GM18499 (cell line): Measurements from ENCODE around the gene LAMC2.

Experiments used
- ATAC-seq: cut with Tn5 transposase; IDR thresholded peaks from one replicate; pipeline ENCODE4 v1.9.1; 2021; ENCODE audit warnings: moderate number of reproducible peaks; ENCODE audit not compliant: insufficient read depth, unreplicated experiment

LAMC2 gene

DNA sequence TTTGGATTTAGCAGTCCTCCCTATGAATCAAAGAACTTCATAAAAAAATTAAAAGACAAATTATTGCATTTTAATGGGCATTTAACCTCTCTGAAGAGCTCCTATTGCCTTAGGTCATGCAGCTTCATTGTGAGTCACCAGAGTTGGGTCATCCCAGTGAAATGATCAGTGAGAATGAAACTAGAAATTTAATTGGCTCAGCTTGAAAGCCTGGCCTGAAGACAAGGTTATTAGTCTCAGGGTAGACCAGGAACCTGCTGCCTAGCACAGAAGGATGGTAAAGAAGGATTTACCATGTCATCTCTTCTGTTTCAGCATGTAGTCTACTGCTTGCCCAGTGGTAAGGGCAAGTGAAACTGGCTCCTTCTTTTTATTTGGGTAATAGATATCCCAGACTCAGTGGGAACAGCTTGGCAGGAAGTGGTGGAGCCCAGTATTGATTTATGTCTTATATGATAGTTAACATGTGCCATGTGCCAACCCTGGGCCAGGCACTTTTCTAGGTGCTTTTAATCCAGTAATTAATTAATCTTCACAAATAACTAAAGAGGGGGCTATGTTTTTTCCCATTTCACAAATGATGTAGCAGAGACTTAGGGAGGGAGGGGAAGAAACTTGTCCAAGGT, 23.6 kb downstream of the LAMC2 start:
- ATAC-seq: no peak

GRCh38 chr1:183210681-183211080, 24.6 kb downstream of the LAMC2 start:
- no peak for ATAC-seq

- no peak for ATAC-seq
Observed at GRCh38 chr1:183212870-183213269, 26.8 kb downstream of the LAMC2 start.

GRCh38 chr1:183214021-183214970, 28.2 kb downstream of the LAMC2 start:
- ATAC-seq: no peak

DNA sequence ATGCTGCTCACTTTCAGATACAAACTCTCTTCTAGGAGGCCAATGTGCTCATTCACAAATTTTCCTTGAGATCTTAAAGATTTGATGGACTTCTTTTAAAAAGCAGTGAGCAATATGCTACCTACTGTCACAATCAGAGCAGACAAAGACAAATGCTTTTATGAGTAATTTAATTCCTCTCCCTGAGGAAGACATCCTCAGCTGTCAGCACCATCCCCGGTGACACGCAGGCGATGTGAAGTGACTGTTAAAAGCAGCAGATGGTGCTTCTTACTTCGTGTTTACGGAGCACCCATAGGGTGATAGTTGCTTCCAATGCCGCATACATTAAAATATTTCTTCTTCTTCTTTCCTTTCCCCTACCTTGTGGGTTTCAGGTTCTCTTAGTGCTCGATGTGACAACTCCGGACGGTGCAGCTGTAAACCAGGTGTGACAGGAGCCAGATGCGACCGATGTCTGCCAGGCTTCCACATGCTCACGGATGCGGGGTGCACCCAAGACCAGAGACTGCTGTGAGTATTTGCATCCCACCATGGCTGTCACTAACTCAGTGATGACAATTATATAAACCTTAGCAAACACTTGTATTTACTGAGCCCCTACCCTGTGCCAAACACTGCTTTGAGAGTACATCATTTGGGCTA, 29.1 kb downstream of the LAMC2 start:
- ATAC-seq: no peak

DNA sequence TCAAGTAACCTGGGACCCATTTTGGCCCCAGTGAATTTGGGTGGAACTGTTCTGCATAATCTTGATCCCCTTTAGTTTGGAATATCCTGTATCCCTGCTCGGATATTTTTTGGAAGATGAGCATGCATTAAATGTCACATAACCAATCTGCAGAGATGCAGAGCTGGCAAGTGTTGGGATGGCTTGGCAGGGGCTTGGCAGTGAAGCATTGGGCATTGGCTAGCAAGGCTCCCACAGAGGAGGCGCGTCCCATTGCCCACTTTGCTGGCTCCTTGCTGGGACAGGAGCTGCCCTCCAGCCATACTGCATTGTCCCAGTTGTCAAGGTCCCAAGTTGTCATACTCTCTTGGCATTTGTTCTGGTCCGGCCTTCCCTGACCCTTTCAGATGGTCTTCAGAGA, 29.9 kb downstream of the LAMC2 start:
- no peak for ATAC-seq

- ATAC-seq: no peak
Observed at GRCh38 chr1:183218027-183218618, 32.1 kb downstream of the LAMC2 start.

DNA sequence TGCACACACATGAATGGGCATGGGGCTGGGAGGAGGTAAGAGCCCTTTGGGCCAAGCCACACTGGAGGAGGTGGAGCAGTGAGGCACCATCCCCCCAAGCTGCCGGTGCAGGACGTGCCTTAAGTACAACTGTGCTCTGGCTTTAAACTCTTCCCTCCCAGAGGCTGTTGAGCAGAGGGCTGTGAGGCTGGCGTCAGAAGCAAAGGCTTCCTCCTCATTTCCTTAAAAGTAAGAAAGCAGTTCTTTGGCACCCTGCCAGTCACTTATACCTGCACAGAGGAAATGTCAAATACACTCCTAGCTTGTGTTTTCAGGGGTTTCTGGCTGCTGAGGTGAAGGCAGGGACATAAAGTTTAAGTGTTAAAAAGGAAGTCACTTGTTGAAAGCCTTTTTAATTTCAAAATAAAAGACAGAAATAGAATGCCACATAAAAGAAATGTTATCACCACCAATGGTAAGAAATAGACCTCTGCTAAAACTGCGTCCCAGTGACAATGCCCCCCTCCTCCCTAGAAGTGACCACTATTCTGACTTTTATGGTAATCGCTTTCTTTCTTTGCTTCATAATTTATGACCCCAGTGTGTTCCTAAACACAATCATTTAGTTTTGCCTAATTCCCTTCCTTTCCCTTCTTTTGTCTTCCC, 33.0 kb downstream of the LAMC2 start:
- no peak for ATAC-seq

DNA sequence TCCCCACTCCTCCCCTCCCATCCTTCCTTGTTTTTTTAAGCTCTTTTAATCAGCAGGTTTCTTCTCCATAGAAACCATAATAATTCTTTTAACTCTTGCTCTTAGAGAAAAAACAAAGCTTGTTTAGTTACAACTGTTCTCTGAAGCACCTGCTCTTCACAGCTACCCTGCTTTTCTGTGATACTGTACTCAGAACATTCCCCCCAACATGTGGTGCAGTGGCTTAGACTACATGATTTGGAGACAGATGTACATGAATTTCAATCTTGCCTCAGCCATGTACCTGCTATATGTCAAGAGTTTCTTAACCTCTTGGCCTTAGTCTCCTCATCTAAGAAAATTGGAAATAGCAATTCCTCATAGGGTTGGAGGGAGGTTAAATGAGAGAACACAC, 33.5 kb downstream of the LAMC2 start:
- no peak for ATAC-seq

DNA sequence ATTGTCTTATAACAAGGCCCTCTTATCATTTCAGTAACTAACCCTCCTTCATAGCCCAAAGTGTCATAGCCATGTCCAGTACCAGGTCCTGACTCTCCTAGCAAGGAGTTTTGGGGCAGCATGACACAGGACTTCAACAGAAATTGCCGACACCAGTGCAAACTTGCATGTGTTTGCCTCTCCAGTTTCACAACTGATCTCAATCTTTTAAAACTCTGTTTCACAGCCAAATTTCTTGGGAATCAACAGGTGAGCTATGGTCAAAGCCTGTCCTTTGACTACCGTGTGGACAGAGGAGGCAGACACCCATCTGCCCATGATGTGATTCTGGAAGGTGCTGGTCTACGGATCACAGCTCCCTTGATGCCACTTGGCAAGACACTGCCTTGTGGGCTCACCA, 36.8 kb downstream of the LAMC2 start:
- ATAC-seq: no peak

DNA sequence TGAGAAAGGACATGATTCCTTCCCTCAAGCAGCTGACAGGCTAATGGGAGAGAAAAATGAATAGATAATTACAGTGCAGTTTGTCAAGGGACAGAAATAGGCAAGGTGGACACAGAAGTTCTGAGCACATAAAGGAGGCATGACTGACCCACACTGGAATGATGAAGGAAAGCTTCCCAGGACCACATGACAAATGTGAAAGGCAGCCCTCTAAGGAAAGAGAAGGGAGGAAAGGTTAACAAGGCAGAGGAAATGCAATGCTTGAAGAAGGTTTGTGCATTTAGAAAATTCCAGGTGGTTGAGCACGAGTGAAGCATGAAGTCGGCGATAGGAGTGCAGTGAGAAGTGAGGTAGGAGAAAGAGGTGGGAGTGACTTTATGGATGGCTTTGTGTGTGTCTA, 37.4 kb downstream of the LAMC2 start:
- no peak for ATAC-seq

- ATAC-seq: no peak
Observed at GRCh38 chr1:183226361-183226760, 40.3 kb downstream of the LAMC2 start.

- no peak for ATAC-seq
Observed at GRCh38 chr1:183226963-183227362, 40.9 kb downstream of the LAMC2 start.

DNA sequence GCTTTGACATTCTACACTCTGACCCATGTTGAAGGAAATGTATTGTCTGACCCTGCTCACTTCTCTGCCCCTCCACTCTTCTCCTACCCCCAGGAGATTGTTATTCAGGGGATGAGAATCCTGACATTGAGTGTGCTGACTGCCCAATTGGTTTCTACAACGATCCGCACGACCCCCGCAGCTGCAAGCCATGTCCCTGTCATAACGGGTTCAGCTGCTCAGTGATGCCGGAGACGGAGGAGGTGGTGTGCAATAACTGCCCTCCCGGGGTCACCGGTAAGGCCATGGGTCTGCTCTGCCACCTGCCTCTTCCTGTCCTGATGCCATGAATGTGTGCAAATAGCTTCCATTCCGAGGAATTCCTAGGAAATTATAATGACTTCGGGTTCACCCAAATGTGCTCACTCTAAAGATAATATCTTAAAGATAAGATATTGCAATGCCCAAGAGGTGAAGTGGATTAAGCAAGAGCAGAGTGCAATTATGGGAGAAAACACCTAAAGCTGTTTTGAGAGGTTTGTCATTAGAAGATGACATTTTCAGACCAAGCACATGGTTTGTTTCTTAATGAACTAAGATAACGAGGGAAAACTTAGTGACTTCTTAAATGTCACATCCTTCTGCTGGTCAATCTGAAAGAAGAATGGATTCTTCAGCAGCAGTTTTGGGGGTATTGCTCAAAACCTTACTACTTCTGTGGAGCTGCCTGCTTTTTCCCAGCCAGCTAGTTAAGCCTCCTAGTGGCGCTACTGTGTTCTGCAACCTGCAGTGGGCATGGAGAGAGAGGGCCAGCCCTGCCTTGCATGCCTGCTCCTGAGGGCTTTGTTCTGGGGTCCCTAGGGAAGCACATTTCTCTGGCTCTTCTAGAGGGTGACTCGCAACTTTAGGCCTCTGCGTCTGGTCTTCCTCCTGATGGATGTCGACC, 41.6 kb downstream of the LAMC2 start:
- ATAC-seq: no peak

DNA sequence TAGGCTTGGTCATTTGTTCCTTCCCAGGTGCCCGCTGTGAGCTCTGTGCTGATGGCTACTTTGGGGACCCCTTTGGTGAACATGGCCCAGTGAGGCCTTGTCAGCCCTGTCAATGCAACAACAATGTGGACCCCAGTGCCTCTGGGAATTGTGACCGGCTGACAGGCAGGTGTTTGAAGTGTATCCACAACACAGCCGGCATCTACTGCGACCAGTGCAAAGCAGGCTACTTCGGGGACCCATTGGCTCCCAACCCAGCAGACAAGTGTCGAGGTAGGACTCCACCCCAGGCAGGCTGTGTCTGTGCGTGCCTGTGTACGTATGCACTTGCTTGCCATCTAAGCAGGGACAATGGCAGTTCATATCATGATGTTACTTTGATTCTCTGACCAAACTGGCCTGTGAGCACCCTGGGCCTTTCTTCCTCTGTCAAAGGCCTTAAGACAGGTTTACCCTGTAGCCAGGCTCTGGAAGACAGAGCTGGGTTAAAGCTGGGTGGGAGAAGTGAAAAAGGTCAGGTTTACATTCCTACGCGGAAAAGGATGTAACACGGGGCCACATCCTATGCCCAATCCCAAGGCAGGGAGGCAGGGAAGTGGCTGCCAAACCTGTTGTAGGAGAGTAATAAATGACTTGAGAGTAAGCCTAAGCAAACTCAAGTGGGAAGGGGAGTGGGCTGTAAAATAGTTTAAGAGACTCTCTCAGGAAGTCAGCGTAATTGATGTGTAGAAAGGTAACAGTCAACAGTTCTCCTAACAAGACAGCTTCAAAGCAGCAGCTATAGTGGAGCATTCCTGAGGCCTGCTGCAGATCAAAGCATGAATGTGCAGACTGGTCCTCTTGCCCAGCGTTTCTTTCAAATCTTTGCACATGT, 42.5 kb downstream of the LAMC2 start:
- no peak for ATAC-seq

GRCh38 chr1:183230413-183230812, 44.3 kb downstream of the LAMC2 start:
- ATAC-seq: no peak

GRCh38 chr1:183231545-183231944, 45.5 kb downstream of the LAMC2 start:
- no peak for ATAC-seq

GRCh38 chr1:183233113-183233512, 47.0 kb downstream of the LAMC2 start:
- ATAC-seq: no peak
